ENCODE data around the gene SORCS2. TPM values are rescaled to one million over a fixed set of nuclear protein-coding genes. Genes with fewer than 3 reads are reported as not detected.
A peak's percentile ranks its signal among the peaks of the same experiment; 100 is the strongest.

The SORCS2 gene
- total and polyA plus RNA-seq, 12 donors = 0.67 to 15.5 (median 1.3) TPM

DNA sequence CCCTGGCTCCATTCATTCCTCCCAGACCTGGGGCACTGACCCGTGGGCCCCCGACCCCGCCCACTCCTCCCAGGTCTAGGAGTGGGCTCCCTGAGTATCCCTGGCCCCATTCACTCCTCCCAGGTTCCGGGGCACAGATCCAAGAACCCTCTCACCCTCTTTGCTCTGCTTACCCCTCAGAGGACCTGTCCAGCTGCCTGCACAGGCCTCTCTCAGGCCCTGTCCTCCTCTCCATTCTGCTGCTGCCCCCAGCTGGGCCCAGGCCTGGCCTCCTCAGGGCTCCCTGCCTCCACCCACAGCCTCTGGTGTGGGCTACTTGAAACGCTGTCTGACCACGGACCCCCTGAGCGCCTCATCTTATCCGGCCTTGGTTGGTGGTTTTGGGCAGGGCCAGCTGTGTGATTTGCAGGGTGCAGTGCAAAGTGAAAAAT is 460.1 kb downstream of the SORCS2 start:
- intact Hi-C loops (cut with DNase I) = no loop called here
- H3K4me1 ChIP-seq (replicated peaks in 1 of 2) = peaks cover 0 to 22% of the 10 kb centered on the region in 2 donors
- 70 to 84% (median 79%) methylated on average over 4 to 8 of the region's 8 CpGs for WGBS, 4 donors
- peaks cover 5% of the 10 kb centered on the region for H3K27me3 ChIP-seq
- TF ChIP-seq POLR2A (IDR thresholded peaks at IDR 0.05) = no peak
- TF ChIP-seq, protein P1, sequence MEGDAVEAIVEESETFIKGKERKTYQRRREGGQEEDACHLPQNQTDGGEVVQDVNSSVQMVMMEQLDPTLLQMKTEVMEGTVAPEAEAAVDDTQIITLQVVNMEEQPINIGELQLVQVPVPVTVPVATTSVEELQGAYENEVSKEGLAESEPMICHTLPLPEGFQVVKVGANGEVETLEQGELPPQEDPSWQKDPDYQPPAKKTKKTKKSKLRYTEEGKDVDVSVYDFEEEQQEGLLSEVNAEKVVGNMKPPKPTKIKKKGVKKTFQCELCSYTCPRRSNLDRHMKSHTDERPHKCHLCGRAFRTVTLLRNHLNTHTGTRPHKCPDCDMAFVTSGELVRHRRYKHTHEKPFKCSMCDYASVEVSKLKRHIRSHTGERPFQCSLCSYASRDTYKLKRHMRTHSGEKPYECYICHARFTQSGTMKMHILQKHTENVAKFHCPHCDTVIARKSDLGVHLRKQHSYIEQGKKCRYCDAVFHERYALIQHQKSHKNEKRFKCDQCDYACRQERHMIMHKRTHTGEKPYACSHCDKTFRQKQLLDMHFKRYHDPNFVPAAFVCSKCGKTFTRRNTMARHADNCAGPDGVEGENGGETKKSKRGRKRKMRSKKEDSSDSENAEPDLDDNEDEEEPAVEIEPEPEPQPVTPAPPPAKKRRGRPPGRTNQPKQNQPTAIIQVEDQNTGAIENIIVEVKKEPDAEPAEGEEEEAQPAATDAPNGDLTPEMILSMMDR (IDR thresholded peaks at IDR 0.05) = no peak
- DNase-seq = no peak
- H3K36me3 ChIP-seq (replicated peaks in 1 of 2) = no peaks in the 10 kb centered on the region
- H3K27ac ChIP-seq = peak overlapping the region in 3 of 5 donors; percentile 13 to 88 (median 17)
- no peaks in the 10 kb centered on the region for H3K9me3 ChIP-seq (replicated peaks in 1 of 3)
- H3K4me3 ChIP-seq = no peak overlapping the region

DNA sequence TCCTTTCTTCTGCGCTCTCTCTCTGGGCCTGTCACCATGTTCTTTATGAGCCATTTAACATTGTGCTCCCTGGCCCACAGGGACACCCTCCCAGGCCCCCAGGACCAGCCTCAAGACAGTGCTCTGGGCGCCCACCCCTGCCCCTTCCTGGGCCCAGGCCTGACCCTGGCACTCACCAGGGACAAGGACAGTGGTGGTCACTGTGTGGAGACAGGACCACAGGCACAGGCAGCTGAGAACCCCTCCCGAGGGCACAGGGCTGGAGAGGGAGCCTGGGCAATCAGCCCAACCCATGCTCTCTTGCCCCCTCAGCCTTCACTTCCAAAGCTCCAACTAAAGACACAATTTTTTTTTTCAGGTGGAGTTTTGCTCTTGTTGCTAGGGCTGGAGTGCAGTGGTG is 460.6 kb downstream of the SORCS2 start:
- intact Hi-C loops (cut with DNase I) = no loop called here
- WGBS, 4 donors = 64 to 92% (median 75%) methylated on average over 2 to 3 of the region's 3 CpGs
- peaks cover 0 to 22% of the 10 kb centered on the region in 2 donors for H3K4me1 ChIP-seq (replicated peaks in 1 of 2)
- peak overlapping the region in 2 of 5 donors; percentile 17 to 88 for H3K27ac ChIP-seq
- H3K4me3 ChIP-seq = no peak overlapping the region
- TF ChIP-seq POLR2A (IDR thresholded peaks at IDR 0.05) = no peak
- TF ChIP-seq, protein P1 (IDR thresholded peaks at IDR 0.05) = no peak
- H3K36me3 ChIP-seq (replicated peaks in 1 of 2) = no peaks in the 10 kb centered on the region
- peaks cover 5% of the 10 kb centered on the region for H3K27me3 ChIP-seq
- no peak for DNase-seq
- H3K9me3 ChIP-seq (replicated peaks in 1 of 3) = no peaks in the 10 kb centered on the region

DNA sequence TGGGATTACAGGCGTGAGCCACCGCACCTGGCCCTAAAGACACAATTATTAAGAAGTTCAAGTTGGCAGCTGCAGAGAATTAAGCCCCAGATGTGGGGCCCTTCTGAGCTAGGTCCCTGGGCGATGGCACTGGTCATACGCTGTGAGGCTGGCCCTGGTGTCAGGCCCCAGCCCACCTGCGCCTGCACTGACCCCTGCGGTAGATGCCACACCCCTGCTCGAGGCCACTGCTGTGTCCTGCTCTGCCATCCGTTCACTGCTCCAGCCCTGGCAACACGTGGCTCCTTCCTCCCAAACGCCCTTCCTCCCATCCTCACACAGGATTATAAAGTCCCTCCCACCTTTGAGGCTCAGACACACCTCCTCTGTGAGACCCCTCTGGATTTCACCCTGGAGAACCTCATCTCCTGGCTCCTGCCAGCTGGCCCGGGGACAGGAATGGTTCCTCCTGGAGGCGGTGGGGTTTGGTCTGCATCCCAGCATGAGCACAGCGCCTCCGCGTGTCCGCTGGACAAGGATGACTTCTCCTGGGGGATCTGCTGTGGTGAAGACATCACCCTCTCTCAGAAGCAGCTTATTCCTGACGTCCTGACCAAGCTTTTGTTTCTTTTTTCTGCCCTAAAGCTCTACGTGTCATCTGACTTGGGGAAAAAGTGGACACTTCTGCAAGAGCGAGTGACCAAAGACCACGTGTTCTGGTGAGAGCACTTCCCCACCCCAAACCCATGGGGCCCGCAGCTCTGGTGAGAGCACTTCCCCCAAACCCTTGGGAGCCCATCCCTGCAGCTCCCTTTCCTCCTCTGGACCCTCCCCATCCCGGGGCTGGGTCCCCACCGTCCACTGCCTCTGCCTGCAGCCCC is 461.4 kb downstream of the SORCS2 start:
- DNase-seq = peak in 3 of 7 donors; percentile 40 to 48 (median 41)
- TF ChIP-seq, protein P1 (IDR thresholded peaks at IDR 0.05) = no peak
- TF ChIP-seq POLR2A (IDR thresholded peaks at IDR 0.05) = no peak

DNA sequence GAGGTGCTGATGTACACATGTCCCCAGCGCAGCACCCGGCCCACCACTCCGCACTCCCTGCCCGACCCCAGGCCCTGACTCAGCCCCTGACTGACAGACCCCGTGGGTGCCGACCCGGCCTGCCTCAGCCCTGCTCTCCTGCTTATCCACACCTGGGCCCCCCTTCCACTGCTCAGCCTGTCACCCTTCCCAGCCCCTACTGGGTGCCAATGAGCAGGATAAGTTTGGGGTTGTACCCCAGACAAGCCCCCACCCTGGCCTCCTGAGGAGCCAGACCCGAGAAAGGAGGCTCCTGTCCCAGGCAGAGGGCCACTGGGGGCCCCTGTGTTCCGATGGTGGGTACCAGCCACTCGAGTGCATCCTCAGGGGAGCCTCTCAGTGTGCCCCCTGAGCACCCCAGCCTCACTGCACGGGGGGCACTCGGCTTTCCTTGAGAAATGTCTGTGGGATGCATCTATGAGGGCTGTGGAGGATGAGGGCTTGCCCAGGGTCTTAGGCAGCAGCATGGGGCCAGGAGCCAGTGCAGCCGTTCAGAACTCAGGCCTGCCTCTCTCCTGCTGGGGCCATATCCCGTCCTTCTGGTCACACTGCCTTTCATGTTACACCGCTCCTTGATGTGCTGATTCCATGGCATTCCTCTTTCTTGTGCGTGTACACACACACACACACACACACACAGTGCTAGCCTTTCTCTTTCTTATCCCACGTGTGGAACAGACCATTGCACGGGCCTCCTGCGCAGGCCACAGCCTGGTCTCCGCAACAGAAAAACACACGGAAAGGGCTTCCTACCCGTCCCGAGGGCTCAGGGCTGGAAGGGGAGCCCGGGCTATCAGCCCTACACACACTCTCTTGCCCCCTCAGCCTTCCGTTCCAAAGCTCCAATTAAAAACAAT is 462.5 kb downstream of the SORCS2 start:
- intact Hi-C loops (cut with DNase I) = no loop called here
- TF ChIP-seq POLR2A (IDR thresholded peaks at IDR 0.05) = no peak
- TF ChIP-seq, protein P1 (IDR thresholded peaks at IDR 0.05) = no peak
- WGBS, 4 donors = 76 to 94% (median 86%) methylated on average over 17 to 25 of the region's 25 CpGs

More for the DNA sequence above, 461.4 kb downstream of the SORCS2 start:
- intact Hi-C loops (cut with DNase I) = no loop called here
- no peaks in the 10 kb centered on the region for H3K9me3 ChIP-seq (replicated peaks in 1 of 3)
- H3K27me3 ChIP-seq = peaks cover 5% of the 10 kb centered on the region
- peak overlapping the region in 1 of 5 donors; percentile 88 for H3K27ac ChIP-seq
- H3K36me3 ChIP-seq (replicated peaks in 1 of 2) = no peaks in the 10 kb centered on the region
- peaks cover 0 to 22% of the 10 kb centered on the region in 2 donors for H3K4me1 ChIP-seq (replicated peaks in 1 of 2)
- H3K4me3 ChIP-seq = no peak overlapping the region
- WGBS, 4 donors = 71 to 79% (median 73%) methylated on average over 20 to 23 of the region's 23 CpGs

More for the DNA sequence above, 462.5 kb downstream of the SORCS2 start:
- Histone ChIP-seq H3K27me3 (peaks cover 5% of the 10 kb centered on the region), H3K36me3 (replicated peaks in 1 of 2) (no peaks in the 10 kb centered on the region), H3K27ac (peak overlapping the region in 1 of 5 donors; percentile 29), H3K9me3 (replicated peaks in 1 of 3) (no peaks in the 10 kb centered on the region), H3K4me1 (replicated peaks in 1 of 2) (peaks cover 0 to 16% of the 10 kb centered on the region in 2 donors), H3K4me3 (no peak overlapping the region)
- DNase-seq = no peak
